Kidney (tissue), 14 donors: ENCODE measurements around the gene GPR107. TPM values are rescaled to one million over a fixed set of nuclear protein-coding genes. Genes with fewer than 3 reads are reported as not detected.

Source experiments
- DNase-seq, 5 donors: peaks; one replicate each; pipeline ENCODE4 v3.0.0-alpha.2; 2013 to 2020
- FAIRE-seq: peaks from 2 replicates; lab custom pipeline; 2012; peaks lifted over from hg19 to GRCh38; lab: Jason Lieb, UNC
- H3K27ac ChIP-seq, 2 donors: one replicate each; pipeline ENCODE4 v1.7.0; 2013; ENCODE audit warnings: low read depth in 2 of 2, low read length in 2 of 2, inconsistent platforms in 1 of 2
- H3K27me3 ChIP-seq: one replicate; pipeline ENCODE4 v1.7.1; 2013; ENCODE audit warnings: low read length, inconsistent platforms; ENCODE audit not compliant: control insufficient read depth, insufficient read depth
- H3K36me3 ChIP-seq, 3 donors: one replicate each; pipeline versions ENCODE4 v1.7.0 to v1.7.1; 2013; ENCODE audit warnings: low read length in 3 of 3, control low read depth in 1 of 3, inconsistent platforms in 1 of 3; ENCODE audit not compliant: insufficient read depth in 3 of 3, control insufficient read depth in 2 of 3
- H3K4me1 ChIP-seq, 3 donors: one replicate each; pipeline versions ENCODE4 v1.7.0 to v1.7.1; 2013; ENCODE audit warnings: low read length in 3 of 3, inconsistent platforms in 1 of 3, low read depth in 1 of 3; ENCODE audit not compliant: control insufficient read depth in 2 of 3, insufficient read depth in 2 of 3
- H3K4me3 ChIP-seq, 3 donors: one replicate each; pipeline versions ENCODE4 v1.7.0 to v1.8.1; 2013; ENCODE audit warnings: low read length in 3 of 3, control low read depth in 1 of 3, inconsistent platforms in 1 of 3
- H3K9ac ChIP-seq, 3 donors: one replicate each; pipeline versions ENCODE4 v1.7.0 to v1.7.1; 2013; ENCODE audit warnings: low read length in 3 of 3, control low read depth in 1 of 3, inconsistent platforms in 1 of 3
- H3K9me3 ChIP-seq, 3 donors: one replicate each; pipeline versions ENCODE4 v1.7.0 to v1.7.1; 2013; ENCODE audit warnings: low read length in 3 of 3, control low read depth in 1 of 3, inconsistent platforms in 1 of 3; ENCODE audit not compliant: control insufficient read depth in 2 of 3, insufficient read depth in 1 of 3
- CTCF ChIP-seq: IDR thresholded peaks from 3 replicates; pipeline ENCODE4 v1.5.1; 2012; ENCODE audit warnings: mild to moderate bottlenecking, moderate library complexity, borderline replicate concordance; ENCODE audit not compliant: insufficient read depth; ENCODE audit errors: extremely low read depth
- intact Hi-C: fragments of 100-400 bp; cut with DNase I; formaldehyde crosslinking; loops from one replicate; pipeline ENCODE4 v1.11.1; 2022
- polyA plus RNA-seq: library from polyadenylated mRNA; stranded (reverse); fragments of 350-450 nt; fragmentation: Illumina TruSeq; extraction: RNeasy Lipid Tissue Mini Kit (QIAGEN cat#74804); gene quantifications from one replicate; pipeline ENCODE4 v1.2.3, GENCODE V29; 2014; ENCODE audit warnings: low read depth, low replicate concordance; ENCODE audit not compliant: insufficient read depth
- total RNA-seq: library from RNA; stranded (reverse); fragmentation: NEBNext Ultra II Directional; extraction: Animal tissue kit (Norgen Biotek cat#: 25700); gene quantifications from one replicate; pipeline ENCODE4 v1.2.1, GENCODE V29; 2021
- donor health status: control.
- donor health status: control.
- donor health status: control.
- donor health status: control.
- donor health status: control.
- donor health status: DM: yes; HTN: yes; CAD: no.
- donor health status: Normal renal cell carcinoma (clear cell type).

The GPR107 gene
- total and polyA plus RNA-seq, 2 donors from 2014 or later: 18.0 to 45.6 TPM

GRCh38 chr9:130171226-130172148 lies 117.8 kb downstream of the GPR107 start:
- peak in 2 of 5 donors; percentile 74 to 77 for DNase-seq
- Histone ChIP-seq H3K36me3 (no peaks in the 10 kb centered on the region), H3K9me3 (no peaks in the 10 kb centered on the region), H3K27ac (no peak overlapping the region), H3K4me1 (peaks cover 0 to 10% (median 4%) of the 10 kb centered on the region in 3 donors), H3K4me3 (peak overlapping the region in 1 of 3 donors; percentile 29), H3K27me3 (no peaks in the 10 kb centered on the region), H3K9ac (no peak overlapping the region)
- no peak for FAIRE-seq
- intact Hi-C loops: no loop called here
- TF ChIP-seq CTCF: no peak

GRCh38 chr9:130172161-130172857 lies 118.6 kb downstream of the GPR107 start, which contains the start of gene NCS1:
TSS of gene NCS1 (plus strand) at chr9:130172404. CDS start at chr9:130172664, 260 bp downstream.
- peak within 1 kb of the TSS; percentile 3 to 23 for H3K27ac ChIP-seq
- no peaks in the 10 kb centered on the region for H3K27me3 ChIP-seq
- peak; percentile 78 to 92 (median 90) for DNase-seq
- peak within 1 kb of the TSS; percentile 42 to 66 (median 61) for H3K4me3 ChIP-seq
- TF ChIP-seq CTCF: no peak
- intact Hi-C loops: no loop called here
- H3K9ac ChIP-seq: peak within 1 kb of the TSS in 2 of 3 donors; percentile 3 to 65
- H3K4me1 ChIP-seq: peaks cover 0 to 10% (median 4%) of the 10 kb centered on the region in 3 donors
- H3K36me3 ChIP-seq: no peaks in the 10 kb centered on the region
- FAIRE-seq: no peak
- no peaks in the 10 kb centered on the region for H3K9me3 ChIP-seq

DNA sequence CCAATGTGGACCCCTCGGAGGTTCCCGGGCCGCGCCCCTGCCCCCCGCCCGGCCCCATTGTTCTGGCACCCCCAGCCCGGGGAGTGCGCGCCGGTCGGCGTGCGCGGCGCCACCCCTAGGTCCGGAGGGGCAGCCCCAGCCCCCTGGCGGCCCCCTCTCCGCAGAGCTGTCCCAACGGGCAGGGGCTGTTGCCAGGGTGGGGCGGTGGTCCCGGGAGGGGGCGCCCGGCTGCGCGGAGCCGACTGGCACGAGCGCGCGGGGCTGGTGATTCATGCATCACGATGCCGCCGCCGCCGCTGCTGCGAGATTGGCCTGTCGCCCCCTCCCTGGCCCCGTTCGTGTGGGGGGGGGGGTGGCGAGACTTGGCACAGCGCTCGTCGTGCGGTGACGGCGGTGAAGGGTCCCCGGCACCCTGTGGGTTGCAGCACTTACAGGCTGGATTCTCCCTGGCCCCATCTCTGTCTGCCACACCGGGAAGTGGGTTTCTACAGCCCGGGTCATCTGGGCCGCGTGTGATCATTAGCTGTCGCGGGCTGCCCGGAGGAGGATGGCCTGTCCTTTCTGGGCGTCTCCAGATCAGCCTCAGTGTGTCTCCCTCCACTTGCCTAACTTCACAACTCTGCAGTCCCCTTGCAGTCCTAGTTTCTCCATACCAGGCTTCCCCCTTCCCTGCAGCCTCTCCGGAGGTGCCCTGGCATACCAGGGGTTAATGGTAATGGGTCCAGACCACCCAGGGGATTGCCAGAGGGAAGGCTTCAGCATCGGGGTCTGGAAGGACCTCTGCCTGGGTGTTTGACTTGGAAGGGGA lies 119.4 kb downstream of the GPR107 start:
- no peaks in the 10 kb centered on the region for H3K9me3 ChIP-seq
- DNase-seq: peak in 4 of 5 donors; percentile 39 to 80 (median 64)
- no peaks in the 10 kb centered on the region for H3K36me3 ChIP-seq
- no peak for FAIRE-seq
- peak overlapping the region; percentile 3 to 65 (median 17) for H3K9ac ChIP-seq
- no peak for TF ChIP-seq CTCF
- peaks cover 0 to 10% (median 4%) of the 10 kb centered on the region in 3 donors for H3K4me1 ChIP-seq
- no peaks in the 10 kb centered on the region for H3K27me3 ChIP-seq
- H3K27ac ChIP-seq: peak overlapping the region; percentile 3 to 23
- H3K4me3 ChIP-seq: peak overlapping the region; percentile 42 to 66 (median 61)
- intact Hi-C loops: no loop called here
